ENCODE data around the gene BSCL2.

The BSCL2 gene

GRCh38 chr11:62727165-62727871 is 20.1 kb upstream of the BSCL2 start, which contains the start of gene HNRNPUL2:
TSS of gene HNRNPUL2 (minus strand) at chr11:62727457. CDS start at chr11:62727156, 301 bp downstream.
- peak within 1 kb of the TSS; percentile 96 for H3K4me3 ChIP-seq (ENCODE audit: low read depth, low read length)
- TF ChIP-seq, protein P1, sequence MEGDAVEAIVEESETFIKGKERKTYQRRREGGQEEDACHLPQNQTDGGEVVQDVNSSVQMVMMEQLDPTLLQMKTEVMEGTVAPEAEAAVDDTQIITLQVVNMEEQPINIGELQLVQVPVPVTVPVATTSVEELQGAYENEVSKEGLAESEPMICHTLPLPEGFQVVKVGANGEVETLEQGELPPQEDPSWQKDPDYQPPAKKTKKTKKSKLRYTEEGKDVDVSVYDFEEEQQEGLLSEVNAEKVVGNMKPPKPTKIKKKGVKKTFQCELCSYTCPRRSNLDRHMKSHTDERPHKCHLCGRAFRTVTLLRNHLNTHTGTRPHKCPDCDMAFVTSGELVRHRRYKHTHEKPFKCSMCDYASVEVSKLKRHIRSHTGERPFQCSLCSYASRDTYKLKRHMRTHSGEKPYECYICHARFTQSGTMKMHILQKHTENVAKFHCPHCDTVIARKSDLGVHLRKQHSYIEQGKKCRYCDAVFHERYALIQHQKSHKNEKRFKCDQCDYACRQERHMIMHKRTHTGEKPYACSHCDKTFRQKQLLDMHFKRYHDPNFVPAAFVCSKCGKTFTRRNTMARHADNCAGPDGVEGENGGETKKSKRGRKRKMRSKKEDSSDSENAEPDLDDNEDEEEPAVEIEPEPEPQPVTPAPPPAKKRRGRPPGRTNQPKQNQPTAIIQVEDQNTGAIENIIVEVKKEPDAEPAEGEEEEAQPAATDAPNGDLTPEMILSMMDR (IDR thresholded peaks at IDR 0.05; ENCODE audit: insufficient read depth, low read length, missing control alignments): peak; percentile 0
- ChIA-PET CTCF (interaction anchor here (0.7 to 1.7 kb wide), 5 partner anchors 10 to 336 kb away, joined by 3 to 6 read pairs (median 3); no protein-coding TSS in a partner anchor), POLR2A (interaction anchor here (0.5 to 2.5 kb wide), 19 partner anchors 10 to 1008 kb away, joined by 3 to 24 read pairs (median 4); partner anchors contain the start of genes C11orf98, CSKMT, GNG3 and LRRN4CL)
- DNase-seq (ENCODE audit: low read depth, low spot score): peak; percentile 92

DNA sequence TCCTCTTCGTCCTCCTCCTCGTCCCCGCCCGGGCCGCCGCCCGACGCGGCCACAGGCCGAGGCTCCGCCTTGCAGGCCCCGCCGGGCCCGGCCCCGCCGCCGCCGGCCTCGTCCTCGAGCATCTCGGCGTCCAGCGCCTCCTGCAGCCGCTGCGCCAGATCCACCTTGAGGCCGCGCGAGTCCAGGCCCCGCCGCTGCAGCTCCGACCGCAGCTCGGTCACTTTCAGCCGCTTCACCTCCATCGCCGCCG is 19.6 kb upstream of the BSCL2 start:
- ChIA-PET POLR2A (interaction anchor here (0.5 to 2.5 kb wide), 14 partner anchors 10 to 1008 kb away, joined by 3 to 24 read pairs (median 4); partner anchors contain the start of genes C11orf98, CSKMT, GNG3 and TAF6L), CTCF (interaction anchor here (0.7 to 1.7 kb wide), 6 partner anchors 10 to 335 kb away, joined by 3 to 6 read pairs (median 3); no protein-coding TSS in a partner anchor)
- no peak for DNase-seq (ENCODE audit: low read depth, low spot score)
- peak overlapping the region; percentile 94 for H3K4me3 ChIP-seq (ENCODE audit: low read depth, low read length)
- TF ChIP-seq, protein P1 (IDR thresholded peaks at IDR 0.05; ENCODE audit: insufficient read depth, low read length, missing control alignments): peak; percentile 4

GRCh38 chr11:62726156-62726914 is 19.1 kb upstream of the BSCL2 start:
- H3K4me3 ChIP-seq (ENCODE audit: low read depth, low read length): peak overlapping the region; percentile 94
- DNase-seq (ENCODE audit: low read depth, low spot score): no peak
- ChIA-PET POLR2A (interaction anchor here (0.7 to 2.5 kb wide), 8 partner anchors 9 to 1007 kb away, joined by 3 to 24 read pairs (median 6); partner anchors contain the start of genes C11orf98, CSKMT, GNG3 and TAF6L), CTCF (interaction anchor here (1.4 to 1.7 kb wide), 3 partner anchors 15 to 335 kb away, joined by 3 to 6 read pairs (median 5); no protein-coding TSS in a partner anchor)
- TF ChIP-seq, protein P1 (IDR thresholded peaks at IDR 0.05; ENCODE audit: insufficient read depth, low read length, missing control alignments): no peak

DNA sequence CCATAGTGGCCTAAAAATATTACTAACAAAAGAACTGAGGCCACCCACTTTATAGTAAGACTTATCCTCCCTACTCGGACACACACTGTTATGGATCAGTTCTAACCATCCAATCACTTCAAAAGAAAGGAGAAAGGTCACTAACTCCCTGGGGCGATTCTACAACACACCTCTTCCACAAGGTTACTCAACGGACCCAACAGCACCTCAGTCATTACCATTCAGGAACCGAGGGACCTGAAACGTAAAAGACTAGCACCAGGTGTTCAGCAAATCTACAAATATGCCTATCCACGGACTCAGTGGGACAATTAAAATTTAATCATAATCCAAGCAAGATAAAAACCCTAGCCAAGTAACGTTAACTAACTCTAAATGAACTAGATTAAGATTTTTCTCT is 18.4 kb upstream of the BSCL2 start:
- TF ChIP-seq, protein P1 (IDR thresholded peaks at IDR 0.05; ENCODE audit: insufficient read depth, low read length, missing control alignments): no peak
- DNase-seq (ENCODE audit: low read depth, low spot score): no peak
- POLR2A ChIA-PET: interaction anchor here (2.5 kb wide), 1 partner anchor 20 kb away, joined by 15 read pairs; no protein-coding TSS in a partner anchor
- peak overlapping the region; percentile 94 for H3K4me3 ChIP-seq (ENCODE audit: low read depth, low read length)
- CTCF ChIA-PET: interaction anchor here (1.7 kb wide), 1 partner anchor 61 kb away, joined by 5 read pairs; no protein-coding TSS in a partner anchor

- no peak for DNase-seq (ENCODE audit: low read depth, low spot score)
- CTCF ChIA-PET: interaction anchor here (0.7 to 1.6 kb wide), 4 partner anchors 8 to 329 kb away, joined by 3 to 5 read pairs (median 4); no protein-coding TSS in a partner anchor
These were observed 16.9 kb upstream of the BSCL2 start for GRCh38 chr11:62724171-62724570.

More at GRCh38 chr11:62724171-62724570, 16.9 kb upstream of the BSCL2 start:
- peak overlapping the region; percentile 23 for H3K4me3 ChIP-seq (ENCODE audit: low read depth, low read length)
- TF ChIP-seq, protein P1 (IDR thresholded peaks at IDR 0.05; ENCODE audit: insufficient read depth, low read length, missing control alignments): no peak
- POLR2A ChIA-PET: interaction anchor here (0.9 to 1.2 kb wide), 3 partner anchors 16 to 117 kb away, joined by 3 to 5 read pairs (median 3); partner anchors contain the start of gene ZBTB3

Measured in AG04449 (cell line).